WTC11 (cell line): Measurements from ENCODE around the gene RPL26. TPM values are rescaled to one million over a fixed set of nuclear protein-coding genes. Genes with fewer than 3 reads are reported as not detected.

ENCODE experiments used
- ATAC-seq: fragments of 200-7000 bp; cut with Tn5 transposase; 2 replicates; pipeline ENCODE4 v1.10.0; 2021; ENCODE audit warnings: mild to moderate bottlenecking, moderate library complexity
- CTCF ChIA-PET: fragments of 300-600 bp; sonication (Branson Sonifier 250); formaldehyde crosslinking; loops from one replicate; lab custom pipeline; 2021; ENCODE audit warnings: antibody characterized with exemption; lab: Charles Lee
- POLR2A ChIA-PET: fragments of 350-600 bp; sonication (Branson Sonifier 250); formaldehyde crosslinking; loops from one replicate; lab custom pipeline; 2021; ENCODE audit warnings: antibody characterized with exemption; lab: Charles Lee
- DNase-seq: peaks from one replicate; pipeline ENCODE4 v3.0.0; 2021; ENCODE audit warnings: low spot score
- H3K27ac Mint-ChIP-seq: 2 replicates; pipeline ENCODE4 v1.8.0; 2021; ENCODE audit warnings: mixed read lengths
- H3K27me3 Mint-ChIP-seq: 2 replicates; pipeline ENCODE4 v1.8.0; 2021; ENCODE audit warnings: low read depth, mild to moderate bottlenecking, moderate library complexity, mixed read lengths
- H3K36me3 Mint-ChIP-seq: 2 replicates; pipeline ENCODE4 v1.8.0; 2021; ENCODE audit warnings: mixed read lengths
- H3K4me1 Mint-ChIP-seq: 2 replicates; pipeline ENCODE4 v1.8.0; 2022; ENCODE audit warnings: mixed read lengths
- H3K4me3 Mint-ChIP-seq: 2 replicates; pipeline ENCODE4 v1.8.0; 2021; ENCODE audit warnings: mild to moderate bottlenecking, moderate library complexity, mixed read lengths
- H3K9me3 Mint-ChIP-seq: 2 replicates; pipeline ENCODE4 v1.8.0; 2021; ENCODE audit warnings: mixed read lengths
- AR ChIP-seq: fragments of 250-450 bp; sonication (Bioruptor Pico); IDR thresholded peaks from 2 replicates; pipeline ENCODE4 v1.9.0; 2021; ENCODE audit warnings: mild to moderate bottlenecking
- ARID4B ChIP-seq: sonication (generic); formaldehyde crosslinking; IDR thresholded peaks from 2 replicates; pipeline ENCODE4 v1.8.0; 2023; ENCODE audit warnings: missing genetic modification reagents, mild to moderate bottlenecking, borderline replicate concordance
- ERG ChIP-seq: fragments of 250-450 bp; sonication (Bioruptor Pico); IDR thresholded peaks from 2 replicates; pipeline ENCODE4 v1.8.0; 2021; ENCODE audit warnings: mild to moderate bottlenecking
- FOXK1 ChIP-seq: sonication (generic); formaldehyde crosslinking; IDR thresholded peaks from 2 replicates; pipeline ENCODE4 v1.8.0; 2022; ENCODE audit warnings: mild to moderate bottlenecking, moderate library complexity, missing genetic modification reagents
- FOXP1 ChIP-seq: sonication (generic); formaldehyde crosslinking; IDR thresholded peaks from 2 replicates; pipeline ENCODE4 v1.8.0; 2022; ENCODE audit warnings: missing genetic modification reagents, mild to moderate bottlenecking, moderate library complexity, borderline replicate concordance
- GTF2I ChIP-seq: fragments of 250-450 bp; sonication (Bioruptor Pico); conservative IDR thresholded peaks from 2 replicates; pipeline ENCODE4 v1.4.0; 2021; ENCODE audit warnings: mild to moderate bottlenecking
- MXD4 ChIP-seq: fragments of 250-450 bp; sonication (Bioruptor Pico); IDR thresholded peaks from 2 replicates; pipeline ENCODE4 v1.8.0; 2021; ENCODE audit warnings: mild to moderate bottlenecking, moderate library complexity, borderline replicate concordance
- MYBL2 ChIP-seq: sonication (generic); formaldehyde crosslinking; IDR thresholded peaks from 2 replicates; pipeline ENCODE4 v1.8.1; 2023; ENCODE audit warnings: mild to moderate bottlenecking, moderate library complexity, missing genetic modification reagents
- NFE2L1 ChIP-seq: sonication (generic); formaldehyde crosslinking; IDR thresholded peaks from 2 replicates; pipeline ENCODE4 v1.8.1; 2023; ENCODE audit warnings: missing genetic modification reagents
- OVOL2 ChIP-seq: fragments of 250-450 bp; sonication (Bioruptor Pico); IDR thresholded peaks from 2 replicates; pipeline ENCODE4 v1.9.0; 2021; ENCODE audit warnings: mild to moderate bottlenecking, borderline replicate concordance
- SP1 ChIP-seq: sonication (generic); formaldehyde crosslinking; conservative IDR thresholded peaks from 2 replicates; pipeline ENCODE4 v1.8.1; 2022; ENCODE audit warnings: missing genetic modification reagents
- ZMAT4 ChIP-seq: fragments of 250-450 bp; sonication (Bioruptor Pico); IDR thresholded peaks from 2 replicates; pipeline ENCODE4 v1.9.0; 2021; ENCODE audit warnings: mild to moderate bottlenecking
- ZNF138 ChIP-seq: sonication (generic); formaldehyde crosslinking; conservative IDR thresholded peaks from 2 replicates; pipeline ENCODE4 v1.8.1; 2022; ENCODE audit warnings: mild to moderate bottlenecking, moderate library complexity, missing genetic modification reagents
- ZNF219 ChIP-seq: sonication (generic); formaldehyde crosslinking; IDR thresholded peaks from 2 replicates; pipeline ENCODE4 v1.8.0; 2023; ENCODE audit warnings: missing genetic modification reagents, mild to moderate bottlenecking, borderline replicate concordance
- ZNF317 ChIP-seq: sonication (generic); formaldehyde crosslinking; IDR thresholded peaks from 2 replicates; pipeline ENCODE4 v1.8.1; 2023; ENCODE audit warnings: low read depth, mild to moderate bottlenecking, moderate library complexity, missing genetic modification reagents, borderline replicate concordance
- ZNF416 ChIP-seq: fragments of 250-450 bp; sonication (Bioruptor Pico); IDR thresholded peaks from 2 replicates; pipeline ENCODE4 v1.9.0; 2021; ENCODE audit warnings: mild to moderate bottlenecking, inconsistent platforms
- ZNF423 ChIP-seq: fragments of 250-450 bp; sonication (Bioruptor Pico); IDR thresholded peaks from 2 replicates; pipeline ENCODE4 v2.1.2; 2022; ENCODE audit warnings: mild to moderate bottlenecking, moderate library complexity
- ZNF671 ChIP-seq: fragments of 250-450 bp; sonication (Bioruptor Pico); IDR thresholded peaks from 2 replicates; pipeline ENCODE4 v1.8.0; 2021; ENCODE audit warnings: mild to moderate bottlenecking
- total RNA-seq: library from RNA; stranded (reverse); gene quantifications from 3 replicates; pipeline ENCODE4 v1.2.3, GENCODE V29; 2021

Gene RPL26
- total RNA-seq, 1 experiment from 2014 or later: 1,825 TPM

- DNase-seq (peak; percentile 44), ATAC-seq (peak; percentile 58)
- ChIA-PET POLR2A (interaction anchor here (1.0 kb wide), 1 partner anchor 51 kb away, joined by 3 read pairs; no protein-coding TSS in a partner anchor), CTCF (interaction anchor here (0.7 to 3.5 kb wide), 7 partner anchors 8 to 377 kb away, joined by 3 to 27 read pairs (median 3); partner anchors contain the start of gene RPL26)
- no peak overlapping the region for H3K4me3 Mint-ChIP-seq
- H3K27me3 Mint-ChIP-seq: peaks cover 2% of the 10 kb centered on the region; the same call in 1 of the 2 replicates
- H3K36me3 Mint-ChIP-seq: no peaks in the 10 kb centered on the region
- H3K27ac Mint-ChIP-seq: no peak overlapping the region; the same call in 1 of the 2 replicates
- no peak for TF ChIP-seq ZNF219 (CRISPR knock-in tag)
- no peak for TF ChIP-seq ZNF423 (CRISPR knock-in tag)
- TF ChIP-seq ARID4B (CRISPR knock-in tag): no peak
- TF ChIP-seq NFE2L1 (CRISPR knock-in tag): peak; percentile 77; the same call in 1 of the 2 replicates
- no peaks in the 10 kb centered on the region for H3K9me3 Mint-ChIP-seq
- peaks cover 14% of the 10 kb centered on the region for H3K4me1 Mint-ChIP-seq
Measured at GRCh38 chr17:8408371-8408770, 25.4 kb upstream of the RPL26 start.

- Mint-ChIP-seq H3K27me3 (peaks cover 2% of the 10 kb centered on the region), H3K36me3 (no peaks in the 10 kb centered on the region), H3K9me3 (no peaks in the 10 kb centered on the region), H3K27ac (no peak overlapping the region)
- DNase-seq: no peak
- TF ChIP-seq MXD4 (CRISPR knock-in tag): no peak
- no peak for TF ChIP-seq MYBL2 (CRISPR knock-in tag)
- TF ChIP-seq AR (CRISPR knock-in tag): no peak
- no peak for TF ChIP-seq OVOL2 (CRISPR knock-in tag)
- TF ChIP-seq ZNF671 (CRISPR knock-in tag): no peak
- no peak for TF ChIP-seq ZNF138 (CRISPR knock-in tag)
- no peak for TF ChIP-seq NFE2L1 (CRISPR knock-in tag)
- no peak for TF ChIP-seq GTF2I (CRISPR knock-in tag)
- TF ChIP-seq ZMAT4: no peak
- TF ChIP-seq, all 79 proteins: peak for 0
- H3K4me1 Mint-ChIP-seq: peaks cover 14% of the 10 kb centered on the region
- ATAC-seq: no peak
- ChIA-PET CTCF (interaction anchor here (0.7 to 1.4 kb wide), 2 partner anchors 175 to 380 kb away, joined by 3 to 5 read pairs; no protein-coding TSS in a partner anchor), POLR2A (interaction anchor here (1.2 kb wide), 1 partner anchor 658 kb away, joined by 3 read pairs; no protein-coding TSS in a partner anchor)
- H3K4me3 Mint-ChIP-seq: no peak overlapping the region
Measured at GRCh38 chr17:8406174-8406573, 23.2 kb upstream of the RPL26 start.

- CTCF ChIA-PET: interaction anchor here (1.4 kb wide), 1 partner anchor 380 kb away, joined by 5 read pairs; no protein-coding TSS in a partner anchor
- ATAC-seq: no peak
- H3K27ac Mint-ChIP-seq: no peak overlapping the region
- no peak for TF ChIP-seq ARID4B (CRISPR knock-in tag)
- TF ChIP-seq ZNF416: no peak
- TF ChIP-seq ERG: no peak
- TF ChIP-seq FOXK1 (CRISPR knock-in tag): no peak
- TF ChIP-seq FOXP1: no peak
- no peak for TF ChIP-seq ZNF423 (CRISPR knock-in tag)
- no peak for TF ChIP-seq ZNF317 (CRISPR knock-in tag)
- no peak for TF ChIP-seq SP1
Measured at GRCh38 chr17:8405499-8406016, 22.6 kb upstream of the RPL26 start.

More at GRCh38 chr17:8405499-8406016, 22.6 kb upstream of the RPL26 start:
- POLR2A ChIA-PET: interaction anchor here (0.6 kb wide), 1 partner anchor 31 kb away, joined by 9 read pairs; no protein-coding TSS in a partner anchor
- no peak overlapping the region for H3K4me3 Mint-ChIP-seq
- H3K4me1 Mint-ChIP-seq: peaks cover 11% of the 10 kb centered on the region
- no peaks in the 10 kb centered on the region for H3K9me3 Mint-ChIP-seq
- peaks cover 6% of the 10 kb centered on the region for H3K27me3 Mint-ChIP-seq
- no peaks in the 10 kb centered on the region for H3K36me3 Mint-ChIP-seq
- no peak for DNase-seq
